Activated CD4-positive, alpha-beta T cell treated with anti-CD3 and anti-CD28 coated beads for 24 hours (primary cell): ENCODE measurements around the gene MAN2B1.
"Not testable (repeated sequence)": the region's sequence is repeated elsewhere in the genome, so short reads cannot be mapped to it uniquely, and the experiment has no call there.

Source experiments
- DNase-seq, 2 donors: peaks; one replicate each; pipeline ENCODE4 v3.0.0-alpha.2; 2020; ENCODE audit warnings: low read depth in 2 of 2

Gene MAN2B1

GRCh38 chr19:12666265-12667048 is at the start of gene MAN2B1, which contains the start of gene WDR83:
TSS of gene MAN2B1 (minus strand) at chr19:12666742. CDS start at chr19:12666701, 41 bp downstream.
TSS of gene WDR83 (plus strand) at chr19:12666807. CDS start at chr19:12669791, 2,984 bp downstream.
- DNase-seq, result peak; percentile 75 to 78

GRCh38 chr19:12715929-12716328 is 49.4 kb upstream of the MAN2B1 start:
- no peak for DNase-seq

- DNase-seq, result no peak
These were observed 48.6 kb upstream of the MAN2B1 start for GRCh38 chr19:12715102-12715501.

- DNase-seq, result not testable (repeated sequence)
These were observed 46.8 kb upstream of the MAN2B1 start for GRCh38 chr19:12713304-12713703.

- DNase-seq, result not testable (repeated sequence)
These were observed 45.5 kb upstream of the MAN2B1 start for GRCh38 chr19:12712077-12712476.

- no peak for DNase-seq
These were observed 44.6 kb upstream of the MAN2B1 start for GRCh38 chr19:12711187-12711586.

GRCh38 chr19:12708641-12709040 is 42.1 kb upstream of the MAN2B1 start:
- no peak for DNase-seq

- DNase-seq, result no peak
These were observed 39.8 kb upstream of the MAN2B1 start for GRCh38 chr19:12706332-12706718.

- DNase-seq, result no peak
These were observed 39.3 kb upstream of the MAN2B1 start for GRCh38 chr19:12705654-12706331.

- DNase-seq, result no peak
These were observed 38.6 kb upstream of the MAN2B1 start for GRCh38 chr19:12705169-12705568.

GRCh38 chr19:12703046-12703445 is 36.5 kb upstream of the MAN2B1 start:
- DNase-seq, result no peak

- DNase-seq, result no peak
These were observed 35.2 kb upstream of the MAN2B1 start for GRCh38 chr19:12701596-12702282.

GRCh38 chr19:12698138-12698537 is 31.6 kb upstream of the MAN2B1 start:
- no peak for DNase-seq

- DNase-seq, result not testable (repeated sequence)
These were observed 30.9 kb upstream of the MAN2B1 start for GRCh38 chr19:12697425-12697824.

GRCh38 chr19:12696366-12697335 is 30.1 kb upstream of the MAN2B1 start, which contains the start of gene FBXW9:
TSS of gene FBXW9 (minus strand) at chr19:12696631. CDS start at chr19:12696581, 50 bp downstream.
- DNase-seq, result peak; percentile 95 to 99

- DNase-seq, result no peak
These were observed 29.4 kb upstream of the MAN2B1 start for GRCh38 chr19:12695997-12696365.

GRCh38 chr19:12695514-12695913 is 29.0 kb upstream of the MAN2B1 start:
- DNase-seq, result no peak

- no peak for DNase-seq
These were observed 28.6 kb upstream of the MAN2B1 start for GRCh38 chr19:12695096-12695495.

- no peak for DNase-seq
These were observed 28.1 kb upstream of the MAN2B1 start for GRCh38 chr19:12694641-12695040.

GRCh38 chr19:12692960-12693359 is 26.4 kb upstream of the MAN2B1 start:
- DNase-seq, result no peak

- DNase-seq, result no peak
These were observed 23.2 kb upstream of the MAN2B1 start for GRCh38 chr19:12689581-12690216.
